Measurements from ENCODE around the gene PRSS8. TPM values are rescaled to one million over a fixed set of nuclear protein-coding genes. Genes with fewer than 3 reads are reported as not detected.

Gene PRSS8

DNA sequence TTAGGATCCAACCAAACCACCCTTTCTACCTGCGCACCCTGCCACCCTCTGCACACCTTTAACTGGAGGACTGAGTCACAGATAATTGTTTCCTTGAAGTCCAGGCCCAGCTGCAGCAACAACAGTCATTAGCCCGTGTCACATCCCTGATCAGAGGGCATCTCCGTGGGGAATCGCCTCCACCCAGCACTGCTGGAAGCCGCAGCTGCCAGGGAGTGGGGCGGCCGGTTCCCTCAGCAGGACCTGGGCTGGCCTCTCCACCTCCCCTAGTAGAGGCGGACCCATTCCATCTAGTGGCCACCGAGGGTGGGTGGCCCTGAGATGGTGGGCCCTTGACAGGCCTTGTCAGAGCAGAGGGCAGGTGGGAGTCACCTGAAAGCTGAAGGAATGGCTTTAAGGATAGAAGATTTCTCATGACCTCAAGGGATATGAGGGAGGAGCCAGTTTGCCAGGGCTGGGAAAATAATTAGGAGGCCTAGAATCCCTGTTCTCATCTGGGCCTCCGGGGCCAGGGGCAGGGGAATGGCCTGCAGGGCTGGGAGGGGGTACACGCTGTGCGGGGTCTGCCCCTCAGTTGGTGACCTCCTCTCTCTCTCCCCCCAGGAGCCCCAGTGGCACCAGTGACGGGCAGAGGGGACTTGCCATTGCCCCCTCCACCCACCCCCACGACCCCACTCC is 53.0 kb downstream of the PRSS8 start:
- Histone ChIP-seq H2BK15ac (ENCODE audit: low read depth, poor library complexity, severe bottlenecking) (no peak overlapping the region), H2BK12ac (ENCODE audit: low read length in 2 of 2) (no peak overlapping the region), H4K8ac (ENCODE audit: low read length) (peak overlapping the region; percentile 57), H2BK120ac (ENCODE audit: low read depth, low read length) (no peak overlapping the region), H4K91ac (ENCODE audit: low read length) (no peak overlapping the region), H2AFZ (ENCODE audit: low read depth, low read length) (no peak overlapping the region), H3K4me2 (ENCODE audit: low read length, poor library complexity, severe bottlenecking) (no peak overlapping the region), H3K27ac (ENCODE audit: low read length, poor library complexity, severe bottlenecking) (no peak overlapping the region), H2AK5ac (ENCODE audit: low read length, severe bottlenecking) (no peak overlapping the region), H3K4me3 (ENCODE audit: insufficient read depth in 1 of 2, low read depth in 1 of 2, low read length in 2 of 2) (no peak overlapping the region), H3K4me1 (ENCODE audit: control insufficient read depth, insufficient read depth, low read depth, low read length) (peaks cover 21% of the 10 kb centered on the region), H3K18ac (ENCODE audit: low read depth in 1 of 2, low read length in 2 of 2) (no peak overlapping the region), H3K4ac (ENCODE audit: low read depth in 1 of 2, low read length in 2 of 2) (no peak overlapping the region), H3K14ac (ENCODE audit: low read length in 2 of 2) (no peak overlapping the region), H3K79me1 (replicated peaks; ENCODE audit: low read length, poor library complexity, severe bottlenecking) (peaks cover 66% of the 10 kb centered on the region), H3K23ac (ENCODE audit: low read length in 2 of 2) (no peak overlapping the region), H3K9me3 (ENCODE audit: control insufficient read depth, low read length) (no peaks in the 10 kb centered on the region), H3K9ac (ENCODE audit: low read length) (peak overlapping the region; percentile 41), H3K27me3 (ENCODE audit: control insufficient read depth in 1 of 2, insufficient read depth in 1 of 2, low read length in 2 of 2) (no peaks in the 10 kb centered on the region), H2BK5ac (ENCODE audit: low read depth, low read length, poor library complexity, severe bottlenecking) (no peak overlapping the region), H3K36me3 (ENCODE audit: control insufficient read depth in 1 of 2, insufficient read depth in 2 of 2, low read depth in 1 of 2, low read length in 2 of 2) (peaks cover 98 to 99% of the 10 kb centered on the region in 2 experiments)
- WGBS: 94% methylated on average over 14 of the region's 14 CpGs
- no peak for DNase-seq

Small RNAs within 50 kb of the gene (small RNA-seq; reads per million reads assigned to genes)
- gene AC009088.4 (ENCODE audit: low read depth): not detected
- not detected for gene NDUFA3P6 (ENCODE audit: low read depth)
